B cell (primary cell): ENCODE data around the gene HIPK2. TPM values are rescaled to one million over a fixed set of nuclear protein-coding genes. Genes with fewer than 3 reads are reported as not detected.

Source experiments
- ATAC-seq: fragments of 200-7000 bp; cut with Tn5 transposase; one replicate; pipeline ENCODE4 v1.10.0; 2021; ENCODE audit warnings: low read depth, mild to moderate bottlenecking, moderate number of reproducible peaks, moderate library complexity
- CTCF ChIA-PET: fragments of 350-600 bp; sonication (Branson Sonifier 250); formaldehyde crosslinking; loops from one replicate; lab custom pipeline; 2021; ENCODE audit warnings: antibody characterized with exemption, inconsistent platforms; lab: Charles Lee
- POLR2A ChIA-PET: fragments of 350-600 bp; sonication (Branson Sonifier 250); formaldehyde crosslinking; loops from one replicate; lab custom pipeline; 2021; ENCODE audit warnings: antibody characterized with exemption; lab: Charles Lee
- DNase-seq: peaks from one replicate; pipeline ENCODE4 v3.0.0; 2013
- H2AFZ ChIP-seq: 2 replicates; pipeline ENCODE4 v1.6.1; 2012; ENCODE audit warnings: mild to moderate bottlenecking, low read depth, low read length; ENCODE audit not compliant: insufficient read depth, poor library complexity, severe bottlenecking
- H3K27ac ChIP-seq, 2 donors: 1 replicate in 1 of 2; 2 replicates in 1 of 2; pipeline ENCODE4 v1.5.1; 2012 to 2013; ENCODE audit warnings: low read length in 2 of 2, mild to moderate bottlenecking in 2 of 2, moderate library complexity in 1 of 2
- H3K27me3 ChIP-seq, 4 experiments: fragments of 200-600 bp in 1 of 4; sonication (generic) in 1 of 4; replicated peaks in 1 of 4; 1 replicate in 2 of 4; 2 replicates in 2 of 4; pipeline versions ENCODE4 v1.6.1 to v1.7.0; 2013 to 2016; ENCODE audit warnings: low read length in 3 of 4, mild to moderate bottlenecking in 2 of 4, mixed read lengths in 1 of 4, moderate library complexity in 1 of 4; ENCODE audit not compliant: insufficient read depth in 4 of 4, control insufficient read depth in 3 of 4; ENCODE audit errors: control extremely low read depth in 1 of 4
- H3K36me3 ChIP-seq, 2 experiments: replicated peaks in 1 of 2; 1 replicate in 1 of 2; 2 replicates in 1 of 2; pipeline versions ENCODE4 v1.6.1 to v1.7.1; 2013; ENCODE audit warnings: low read length in 1 of 2; ENCODE audit not compliant: insufficient read depth in 2 of 2, control insufficient read depth in 1 of 2; ENCODE audit errors: control extremely low read depth in 1 of 2, extremely low read depth in 1 of 2
- H3K4me1 ChIP-seq, 2 donors: fragments of 200-600 bp in 1 of 2; sonication (generic) in 1 of 2; 1 replicate in 1 of 2; 2 replicates in 1 of 2; pipeline versions ENCODE4 v1.5.1 to v1.6.1; 2013 to 2017; ENCODE audit warnings: low read length in 2 of 2; ENCODE audit not compliant: control insufficient read depth in 2 of 2, insufficient read depth in 2 of 2
- H3K4me2 ChIP-seq: replicated peaks from 2 replicates; pipeline ENCODE3; 2012; ENCODE audit warnings: mild to moderate bottlenecking, low read depth, low read length; ENCODE audit not compliant: poor library complexity, severe bottlenecking
- H3K4me3 ChIP-seq, 5 experiments: fragments of 200-600 bp in 1 of 5; sonication (generic) in 1 of 5; 1 replicate in 3 of 5; 2 replicates in 2 of 5; pipeline versions ENCODE4 v1.5.1 to v1.7.0; 2011 to 2016; ENCODE audit warnings: low read length in 4 of 5, mild to moderate bottlenecking in 4 of 5, low read depth in 2 of 5, control low read depth in 1 of 5, moderate library complexity in 1 of 5; ENCODE audit not compliant: insufficient read depth in 1 of 5; ENCODE audit errors: control extremely low read depth in 1 of 5, extremely low read depth in 1 of 5
- H3K79me2 ChIP-seq: fragments of 200-600 bp; sonication (generic); one replicate; pipeline ENCODE4 v1.6.0; 2016; ENCODE audit warnings: low read length; ENCODE audit not compliant: control insufficient read depth, insufficient read depth
- H3K9ac ChIP-seq: fragments of 200-600 bp; sonication (generic); 2 replicates; pipeline ENCODE4 v1.6.1; 2017; ENCODE audit warnings: mild to moderate bottlenecking, low read length, moderate library complexity
- H3K9me3 ChIP-seq, 3 donors: one replicate each; pipeline versions ENCODE4 v1.6.1 to v1.7.1; 2013; ENCODE audit warnings: low read length in 2 of 3; ENCODE audit not compliant: control insufficient read depth in 2 of 3, insufficient read depth in 1 of 3; ENCODE audit errors: control extremely low read depth in 1 of 3
- H4K20me1 ChIP-seq: 2 replicates; pipeline ENCODE4 v1.6.0; 2012; ENCODE audit warnings: mild to moderate bottlenecking, low read length; ENCODE audit not compliant: insufficient read depth, control insufficient read depth, poor library complexity, severe bottlenecking
- H3K27ac Mint-ChIP-seq: one replicate; pipeline ENCODE4 v1.8.0; 2021; ENCODE audit warnings: mixed read lengths
- H3K27me3 Mint-ChIP-seq: one replicate; pipeline ENCODE4 v1.8.0; 2021; ENCODE audit warnings: mixed read lengths
- H3K4me1 Mint-ChIP-seq: one replicate; pipeline ENCODE4 v1.8.0; 2021; ENCODE audit warnings: mixed read lengths
- H3K4me3 Mint-ChIP-seq: one replicate; pipeline ENCODE4 v1.8.0; 2021; ENCODE audit warnings: mixed read lengths
- H3K9me3 Mint-ChIP-seq: one replicate; pipeline ENCODE4 v1.8.0; 2022; ENCODE audit warnings: mixed read lengths; ENCODE audit not compliant: insufficient read depth
- EZH2 ChIP-seq: IDR thresholded peaks from 2 replicates; pipeline ENCODE4 v1.6.1; 2012; ENCODE audit warnings: borderline replicate concordance, low read depth, mild to moderate bottlenecking, moderate library complexity, low read length; ENCODE audit not compliant: insufficient read depth, poor library complexity, severe bottlenecking
- WGBS: methylation state at CpG from one replicate; pipeline ENCODE4 v1.1.5; 2013; ENCODE audit warnings: missing lambda C conversion rate; ENCODE audit not compliant: insufficient coverage; 5-methylcytosine and 5-hydroxymethylcytosine counted together
- intact Hi-C: fragments of 100-400 bp; cut with micrococcal nuclease; formaldehyde crosslinking; loops from one replicate; pipeline ENCODE4 v1.10.0; 2022
- polyA plus RNA-seq: library from polyadenylated mRNA; depleted of rRNA; stranded (reverse); fragments of >200 nt; gene quantifications from 2 replicates; pipeline ENCODE4 v1.2.3, GENCODE V29; 2012
- total RNA-seq, 2 donors: library from RNA; stranded (reverse); fragments of 120-200 nt in 1 of 2; gene quantifications; 1 replicate in 1 of 2; 2 replicates in 1 of 2; pipeline versions ENCODE4 v1.2.3 to v1.2.4, GENCODE V29; 2013 to 2022
- TF ChIP-seq, protein P1 (sequence below): fragments of 200-600 bp; IDR thresholded peaks from one replicate; pipeline ENCODE4 v1.8.0; 2022; ENCODE audit warnings: antibody characterized with exemption, mild to moderate bottlenecking

Gene HIPK2
- total and polyA plus RNA-seq, 2 donors (not counting 1 experiment from before 2014, with no cell fraction given) = 6.8 to 58.2 TPM

DNA sequence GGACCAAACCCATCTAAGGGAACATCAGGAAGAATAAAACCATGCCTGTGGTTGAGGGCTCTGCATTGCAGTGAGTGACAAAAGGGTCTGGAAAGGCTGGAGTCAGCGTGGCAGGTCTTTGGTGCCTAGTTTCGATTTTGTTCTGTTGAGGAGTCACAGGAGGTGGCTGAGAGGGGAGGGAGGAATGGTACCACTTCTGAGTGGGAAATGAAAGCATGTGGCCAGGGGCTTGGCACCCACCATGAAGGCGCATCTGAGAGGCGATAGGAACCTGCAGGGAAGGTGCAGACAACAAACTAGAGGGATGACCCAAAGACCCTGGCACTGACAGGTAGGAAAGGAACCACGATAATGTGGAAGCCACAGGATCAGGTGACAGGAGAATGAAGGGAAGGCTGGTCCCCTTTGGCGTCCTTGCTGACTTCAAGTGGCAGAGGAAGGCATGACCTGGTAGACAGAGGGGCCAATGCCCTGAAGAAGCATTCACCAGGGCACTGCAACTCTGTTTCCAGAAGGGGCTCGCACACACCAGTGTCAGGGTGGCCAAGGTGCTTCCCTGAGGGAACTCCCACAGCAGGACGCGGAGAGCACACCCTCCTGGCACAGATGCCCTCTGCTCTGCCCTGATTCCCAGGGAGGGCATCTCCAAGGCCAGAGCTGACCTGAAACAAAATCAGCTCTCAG is 41.7 kb downstream of the HIPK2 start:
- no peak overlapping the region for H3K27ac ChIP-seq
- no peaks in the 10 kb centered on the region for H3K36me3 ChIP-seq
- H4K20me1 ChIP-seq = no peaks in the 10 kb centered on the region
- no peak overlapping the region for H3K4me3 Mint-ChIP-seq
- peaks cover 71% of the 10 kb centered on the region for H3K79me2 ChIP-seq
- no peaks in the 10 kb centered on the region for H3K27me3 ChIP-seq
- no peak overlapping the region for H3K4me2 ChIP-seq
- WGBS = 92% methylated on average over 9 of the region's 9 CpGs
- H3K4me3 ChIP-seq = no peak overlapping the region
- no peaks in the 10 kb centered on the region for H3K27me3 Mint-ChIP-seq
- peaks cover 28 to 34% of the 10 kb centered on the region in 2 donors for H3K4me1 ChIP-seq
- intact Hi-C loops = no loop called here
- no peak overlapping the region for H2AFZ ChIP-seq
- TF ChIP-seq, protein P1, sequence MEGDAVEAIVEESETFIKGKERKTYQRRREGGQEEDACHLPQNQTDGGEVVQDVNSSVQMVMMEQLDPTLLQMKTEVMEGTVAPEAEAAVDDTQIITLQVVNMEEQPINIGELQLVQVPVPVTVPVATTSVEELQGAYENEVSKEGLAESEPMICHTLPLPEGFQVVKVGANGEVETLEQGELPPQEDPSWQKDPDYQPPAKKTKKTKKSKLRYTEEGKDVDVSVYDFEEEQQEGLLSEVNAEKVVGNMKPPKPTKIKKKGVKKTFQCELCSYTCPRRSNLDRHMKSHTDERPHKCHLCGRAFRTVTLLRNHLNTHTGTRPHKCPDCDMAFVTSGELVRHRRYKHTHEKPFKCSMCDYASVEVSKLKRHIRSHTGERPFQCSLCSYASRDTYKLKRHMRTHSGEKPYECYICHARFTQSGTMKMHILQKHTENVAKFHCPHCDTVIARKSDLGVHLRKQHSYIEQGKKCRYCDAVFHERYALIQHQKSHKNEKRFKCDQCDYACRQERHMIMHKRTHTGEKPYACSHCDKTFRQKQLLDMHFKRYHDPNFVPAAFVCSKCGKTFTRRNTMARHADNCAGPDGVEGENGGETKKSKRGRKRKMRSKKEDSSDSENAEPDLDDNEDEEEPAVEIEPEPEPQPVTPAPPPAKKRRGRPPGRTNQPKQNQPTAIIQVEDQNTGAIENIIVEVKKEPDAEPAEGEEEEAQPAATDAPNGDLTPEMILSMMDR = no peak
- TF ChIP-seq EZH2 = no peak
- ChIA-PET POLR2A (no interaction called here), CTCF (interaction anchor here (1.4 to 3.3 kb wide), 2 partner anchors 11 to 90 kb away, joined by 5 to 20 read pairs; no protein-coding TSS in a partner anchor)
- DNase-seq = no peak
- H3K9me3 Mint-ChIP-seq = no peaks in the 10 kb centered on the region
- ATAC-seq = no peak
- H3K9me3 ChIP-seq = no peaks in the 10 kb centered on the region
- H3K4me1 Mint-ChIP-seq = peaks cover 59% of the 10 kb centered on the region
- H3K9ac ChIP-seq = no peak overlapping the region
- H3K27ac Mint-ChIP-seq = no peak overlapping the region

DNA sequence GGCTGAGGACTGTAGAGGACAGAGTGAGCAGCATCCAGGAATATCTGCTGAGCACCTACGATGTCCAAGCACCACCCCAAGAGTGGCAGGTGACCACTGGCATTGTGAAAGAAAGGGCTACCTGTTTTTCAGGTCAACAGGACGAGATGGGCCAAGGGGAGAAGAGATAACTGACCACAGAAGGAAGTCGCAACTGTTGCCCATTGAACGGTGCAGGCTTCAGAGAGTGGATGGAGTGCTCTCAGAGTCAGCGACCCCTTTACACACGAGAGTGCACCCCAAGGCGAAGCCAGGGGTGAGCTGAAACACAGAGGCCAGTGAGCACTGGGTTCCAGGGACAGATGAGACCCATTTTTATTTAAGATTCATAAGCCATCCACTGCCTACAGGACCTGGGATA is 42.3 kb downstream of the HIPK2 start:
- no peak for TF ChIP-seq EZH2
- TF ChIP-seq, protein P1 = no peak
- Histone ChIP-seq H3K9me3 (no peaks in the 10 kb centered on the region), H3K4me1 (peaks cover 33 to 38% of the 10 kb centered on the region in 2 donors), H3K36me3 (no peaks in the 10 kb centered on the region), H4K20me1 (no peaks in the 10 kb centered on the region), H3K9ac (no peak overlapping the region), H2AFZ (no peak overlapping the region), H3K27ac (no peak overlapping the region), H3K4me3 (no peak overlapping the region), H3K79me2 (peaks cover 74% of the 10 kb centered on the region), H3K4me2 (no peak overlapping the region), H3K27me3 (no peaks in the 10 kb centered on the region)
- Mint-ChIP-seq H3K4me1 (peaks cover 63% of the 10 kb centered on the region), H3K4me3 (no peak overlapping the region), H3K27me3 (no peaks in the 10 kb centered on the region), H3K27ac (no peak overlapping the region), H3K9me3 (no peaks in the 10 kb centered on the region)
- intact Hi-C loops = no loop called here
- ATAC-seq (no peak), DNase-seq (no peak)
- WGBS = 94% methylated on average over 7 of the region's 7 CpGs
- ChIA-PET CTCF (no interaction called here), POLR2A (no interaction called here)
